ENCODE results near the gene PPP3CA. TPM values are rescaled to one million over a fixed set of nuclear protein-coding genes. Genes with fewer than 3 reads are reported as not detected.

Gene PPP3CA
- total RNA-seq, 1 donor from 2014 or later, result 48.0 TPM

DNA sequence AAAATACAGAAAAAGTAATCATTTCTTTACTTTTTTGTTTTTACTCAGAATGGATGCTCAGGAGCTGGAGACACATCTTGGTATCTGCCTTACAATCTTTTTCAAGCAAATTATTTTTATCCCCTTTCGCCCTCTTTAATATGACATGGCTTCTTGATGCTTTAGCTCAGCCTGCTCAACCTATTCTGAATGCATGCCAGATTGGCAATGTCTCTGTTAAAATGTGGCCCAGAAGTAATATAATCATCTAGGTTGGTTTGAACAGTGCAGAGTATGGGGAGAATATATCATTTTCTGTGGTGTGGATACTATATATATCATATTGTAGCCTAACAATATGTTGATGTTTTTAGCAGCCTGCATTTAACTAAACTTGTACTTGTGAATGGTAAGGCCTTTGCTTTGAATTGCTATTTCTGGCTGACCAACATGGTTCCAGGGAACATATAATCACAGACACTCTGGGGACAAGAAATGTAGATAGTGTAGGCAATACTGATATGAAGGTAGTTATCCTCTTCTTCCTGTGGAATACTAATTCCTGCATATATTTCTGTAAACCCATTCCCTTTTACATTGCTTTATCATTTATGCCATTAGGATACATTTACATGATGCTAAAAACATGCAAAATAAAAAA, 282.7 kb downstream of the PPP3CA start:
- no peak for TF ChIP-seq CTCF (IDR thresholded peaks at IDR 0.05)
- Histone ChIP-seq H3K4me3 (no peak overlapping the region), H3K36me3 (peaks cover 8% of the 10 kb centered on the region), H3K9me3 (no peaks in the 10 kb centered on the region), H3K27ac (no peak overlapping the region), H3K4me1 (no peaks in the 10 kb centered on the region), H3K27me3 (no peaks in the 10 kb centered on the region)
- intact Hi-C loops (cut with DNase I), result no loop called here
- ATAC-seq, result no peak
- DNase-seq, result no peak

DNA sequence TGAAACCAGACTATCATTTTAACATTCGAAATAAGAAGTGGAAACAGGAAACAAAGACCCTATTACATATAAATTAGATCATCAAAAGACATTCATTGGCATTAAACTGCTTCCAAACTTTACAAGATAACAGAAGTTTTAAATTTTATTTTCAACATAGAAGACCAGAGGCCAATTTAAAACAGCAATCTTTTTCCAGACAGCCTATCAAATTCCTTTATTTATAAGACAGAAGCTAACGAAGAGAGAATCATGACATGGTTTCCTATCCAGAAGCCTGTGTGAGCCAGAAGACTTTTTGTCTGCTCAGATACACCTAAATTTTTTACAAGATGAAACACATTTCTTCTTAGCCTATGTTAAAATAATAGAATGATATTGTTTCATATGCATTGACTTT, 291.9 kb downstream of the PPP3CA start:
- Histone ChIP-seq H3K27me3 (no peaks in the 10 kb centered on the region), H3K4me3 (no peak overlapping the region), H3K27ac (no peak overlapping the region), H3K36me3 (no peaks in the 10 kb centered on the region), H3K9me3 (no peaks in the 10 kb centered on the region), H3K4me1 (no peaks in the 10 kb centered on the region)
- no peak for TF ChIP-seq CTCF (IDR thresholded peaks at IDR 0.05)
- no peak for DNase-seq
- intact Hi-C loops (cut with DNase I), result no loop called here
- no peak for ATAC-seq

GRCh38 chr4:101050837-101051205, 296.5 kb downstream of the PPP3CA start:
- Histone ChIP-seq H3K4me1 (no peaks in the 10 kb centered on the region), H3K4me3 (no peak overlapping the region), H3K27ac (no peak overlapping the region), H3K9me3 (no peaks in the 10 kb centered on the region), H3K36me3 (no peaks in the 10 kb centered on the region), H3K27me3 (no peaks in the 10 kb centered on the region)
- intact Hi-C loops (cut with DNase I), result no loop called here
- no peak for TF ChIP-seq CTCF (IDR thresholded peaks at IDR 0.05)
- no peak for DNase-seq
- no peak for ATAC-seq

- H3K4me3 ChIP-seq, result no peak overlapping the region
- TF ChIP-seq CTCF (IDR thresholded peaks at IDR 0.05), result no peak
- no peak for ATAC-seq
- H3K27ac ChIP-seq, result no peak overlapping the region
- no peaks in the 10 kb centered on the region for H3K27me3 ChIP-seq
- H3K36me3 ChIP-seq, result no peaks in the 10 kb centered on the region
- DNase-seq, result no peak
- H3K4me1 ChIP-seq, result no peaks in the 10 kb centered on the region
- intact Hi-C loops (cut with DNase I), result no loop called here
- H3K9me3 ChIP-seq, result no peaks in the 10 kb centered on the region
These were observed 297.1 kb downstream of the PPP3CA start for GRCh38 chr4:101050088-101050836.

DNA sequence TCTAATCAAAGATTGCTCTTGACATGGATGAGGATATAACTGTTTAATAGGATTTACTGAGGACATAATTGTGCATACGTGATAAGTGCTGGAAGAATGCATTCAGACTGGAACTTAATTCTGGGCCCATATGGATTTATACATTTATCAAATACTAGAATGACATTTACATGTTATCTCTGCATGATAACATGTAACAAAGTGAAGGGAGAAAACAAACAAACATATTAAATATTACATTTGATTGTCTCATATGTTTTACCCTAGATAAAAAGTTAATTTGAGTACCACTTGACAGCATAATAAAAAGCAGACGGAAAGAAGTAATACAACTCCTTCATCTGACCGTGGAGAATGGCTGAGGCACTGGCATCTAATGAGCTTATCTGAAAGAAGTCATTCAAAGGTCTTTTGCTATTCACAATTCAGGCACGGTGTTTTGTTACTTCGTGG, 297.8 kb downstream of the PPP3CA start:
- DNase-seq (no peak), ATAC-seq (no peak)
- intact Hi-C loops (cut with DNase I), result no loop called here
- H3K4me3 ChIP-seq, result no peak overlapping the region
- H3K27ac ChIP-seq, result no peak overlapping the region
- no peaks in the 10 kb centered on the region for H3K9me3 ChIP-seq
- no peaks in the 10 kb centered on the region for H3K4me1 ChIP-seq
- no peaks in the 10 kb centered on the region for H3K36me3 ChIP-seq
- no peaks in the 10 kb centered on the region for H3K27me3 ChIP-seq
- no peak for TF ChIP-seq CTCF (IDR thresholded peaks at IDR 0.05)
